GM18520 (cell line): Measurements from ENCODE around the gene MACROD2.
"Not testable (repeated sequence)": the region's sequence is repeated elsewhere in the genome, so short reads cannot be mapped to it uniquely, and the experiment has no call there.

ENCODE experiments used
- ATAC-seq: cut with Tn5 transposase; IDR thresholded peaks from one replicate; pipeline ENCODE4 v1.9.1; 2021; ENCODE audit not compliant: unreplicated experiment

Gene MACROD2

GRCh38 chr20:14245368-14245970 is 250.2 kb downstream of the MACROD2 start:
- no peak for ATAC-seq

GRCh38 chr20:14259689-14260088 is 264.4 kb downstream of the MACROD2 start:
- no peak for ATAC-seq

- no peak for ATAC-seq
Measured at GRCh38 chr20:14260367-14260766, 265.1 kb downstream of the MACROD2 start.

GRCh38 chr20:14264869-14265268 is 269.6 kb downstream of the MACROD2 start:
- ATAC-seq = no peak

- ATAC-seq = no peak
Measured at GRCh38 chr20:14266246-14266645, 270.9 kb downstream of the MACROD2 start.

- ATAC-seq = not testable (repeated sequence)
Measured at GRCh38 chr20:14270751-14271150, 275.4 kb downstream of the MACROD2 start.

GRCh38 chr20:14282140-14282539 is 286.8 kb downstream of the MACROD2 start:
- ATAC-seq = no peak

- no peak for ATAC-seq
Measured at GRCh38 chr20:14284443-14284842, 289.1 kb downstream of the MACROD2 start.

GRCh38 chr20:14288341-14289330 is 293.3 kb downstream of the MACROD2 start:
- ATAC-seq = no peak

GRCh38 chr20:14291502-14291901 is 296.2 kb downstream of the MACROD2 start:
- no peak for ATAC-seq

- ATAC-seq = no peak
Measured at GRCh38 chr20:14295238-14295637, 299.9 kb downstream of the MACROD2 start.

GRCh38 chr20:14295770-14296309 is 300.5 kb downstream of the MACROD2 start:
- no peak for ATAC-seq

- no peak for ATAC-seq
Measured at GRCh38 chr20:14299831-14300230, 304.5 kb downstream of the MACROD2 start.

- no peak for ATAC-seq
Measured at GRCh38 chr20:14303106-14303505, 307.8 kb downstream of the MACROD2 start.

- no peak for ATAC-seq
Measured at GRCh38 chr20:14303651-14304050, 308.3 kb downstream of the MACROD2 start.

- ATAC-seq = no peak
Measured at GRCh38 chr20:14304472-14304871, 309.2 kb downstream of the MACROD2 start.

GRCh38 chr20:14307956-14308355 is 312.6 kb downstream of the MACROD2 start:
- no peak for ATAC-seq

- ATAC-seq = no peak
Measured at GRCh38 chr20:14310977-14311627, 315.8 kb downstream of the MACROD2 start.

GRCh38 chr20:14312001-14312400 is 316.7 kb downstream of the MACROD2 start:
- ATAC-seq = no peak

GRCh38 chr20:14313341-14314020 is 318.2 kb downstream of the MACROD2 start:
- no peak for ATAC-seq

- no peak for ATAC-seq
Measured at GRCh38 chr20:14319704-14320103, 324.4 kb downstream of the MACROD2 start.
